Nephron (organoid): Measurements from ENCODE around the gene NAT9.

Experiments
- H3K27ac Mint-ChIP-seq, 3 experiments: 2 replicates each; pipeline ENCODE4 v1.8.0; 2020; ENCODE audit warnings: mixed read lengths in 3 of 3, mild to moderate bottlenecking in 2 of 3, moderate library complexity in 1 of 3
- H3K27me3 Mint-ChIP-seq: 2 replicates; pipeline ENCODE4 v1.8.0; 2021; ENCODE audit warnings: low read depth, mild to moderate bottlenecking, moderate library complexity, mixed read lengths
- H3K36me3 Mint-ChIP-seq: 2 replicates; pipeline ENCODE4 v1.8.0; 2020; ENCODE audit warnings: low read depth, mixed read lengths
- H3K4me1 Mint-ChIP-seq: 2 replicates; pipeline ENCODE4 v1.8.0; 2020; ENCODE audit warnings: mixed read lengths
- H3K4me3 Mint-ChIP-seq, 3 experiments: 2 replicates each; pipeline ENCODE4 v1.8.0; 2020; ENCODE audit warnings: mild to moderate bottlenecking in 3 of 3, mixed read lengths in 3 of 3, moderate library complexity in 2 of 3
- H3K9me3 Mint-ChIP-seq: 2 replicates; pipeline ENCODE4 v1.8.0; 2020; ENCODE audit warnings: mixed read lengths
- TF ChIP-seq, protein P1 (sequence below), 3 experiments: fragments of 200-600 bp; sonication (generic); IDR thresholded peaks; one replicate each; pipeline ENCODE4 v1.5.0; 2021; ENCODE audit warnings: antibody characterized with exemption in 3 of 3; ENCODE audit not compliant: unreplicated experiment in 3 of 3

The NAT9 gene

DNA sequence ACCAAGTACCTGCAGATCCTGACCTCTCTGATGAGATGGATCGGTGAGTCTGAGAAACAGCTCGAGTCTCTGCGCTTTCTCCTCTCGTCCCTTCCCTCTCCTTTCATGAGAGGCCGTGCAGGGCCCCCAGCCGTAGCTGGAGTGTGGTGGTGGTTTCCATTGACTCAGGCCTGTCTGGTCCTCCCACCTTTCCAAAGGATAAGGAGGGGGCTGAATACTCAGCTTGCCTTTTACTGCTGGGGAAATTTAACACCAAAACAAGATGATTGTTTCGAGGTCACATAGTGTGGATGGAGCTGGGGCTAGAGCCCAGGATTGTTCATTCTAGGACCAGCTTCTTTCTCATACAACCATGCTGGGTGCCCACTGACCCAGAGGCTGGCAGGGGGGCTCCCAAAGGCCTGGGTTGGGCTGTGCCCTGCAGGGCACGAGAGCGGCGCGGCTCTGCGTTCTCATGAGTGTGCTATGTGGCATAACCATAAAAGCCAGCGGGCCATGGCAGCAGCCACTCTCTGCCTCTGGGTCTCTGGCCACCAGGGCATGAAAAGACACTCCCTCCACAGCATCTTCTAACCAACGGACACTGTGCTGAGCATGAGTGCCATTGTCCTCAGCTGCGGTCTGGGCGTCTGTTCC lies 43.8 kb upstream of the NAT9 start:
- peaks cover 24% of the 10 kb centered on the region for H3K4me1 Mint-ChIP-seq
- H3K9me3 Mint-ChIP-seq: no peaks in the 10 kb centered on the region
- peaks cover 26% of the 10 kb centered on the region for H3K36me3 Mint-ChIP-seq
- H3K27me3 Mint-ChIP-seq: peaks cover 5% of the 10 kb centered on the region
- TF ChIP-seq, protein P1, sequence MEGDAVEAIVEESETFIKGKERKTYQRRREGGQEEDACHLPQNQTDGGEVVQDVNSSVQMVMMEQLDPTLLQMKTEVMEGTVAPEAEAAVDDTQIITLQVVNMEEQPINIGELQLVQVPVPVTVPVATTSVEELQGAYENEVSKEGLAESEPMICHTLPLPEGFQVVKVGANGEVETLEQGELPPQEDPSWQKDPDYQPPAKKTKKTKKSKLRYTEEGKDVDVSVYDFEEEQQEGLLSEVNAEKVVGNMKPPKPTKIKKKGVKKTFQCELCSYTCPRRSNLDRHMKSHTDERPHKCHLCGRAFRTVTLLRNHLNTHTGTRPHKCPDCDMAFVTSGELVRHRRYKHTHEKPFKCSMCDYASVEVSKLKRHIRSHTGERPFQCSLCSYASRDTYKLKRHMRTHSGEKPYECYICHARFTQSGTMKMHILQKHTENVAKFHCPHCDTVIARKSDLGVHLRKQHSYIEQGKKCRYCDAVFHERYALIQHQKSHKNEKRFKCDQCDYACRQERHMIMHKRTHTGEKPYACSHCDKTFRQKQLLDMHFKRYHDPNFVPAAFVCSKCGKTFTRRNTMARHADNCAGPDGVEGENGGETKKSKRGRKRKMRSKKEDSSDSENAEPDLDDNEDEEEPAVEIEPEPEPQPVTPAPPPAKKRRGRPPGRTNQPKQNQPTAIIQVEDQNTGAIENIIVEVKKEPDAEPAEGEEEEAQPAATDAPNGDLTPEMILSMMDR (IDR thresholded peaks at IDR 0.05; ENCODE audit: unreplicated experiment in 3 of 3): no peak
- H3K4me3 Mint-ChIP-seq: no peak overlapping the region
- no peak overlapping the region for H3K27ac Mint-ChIP-seq

DNA sequence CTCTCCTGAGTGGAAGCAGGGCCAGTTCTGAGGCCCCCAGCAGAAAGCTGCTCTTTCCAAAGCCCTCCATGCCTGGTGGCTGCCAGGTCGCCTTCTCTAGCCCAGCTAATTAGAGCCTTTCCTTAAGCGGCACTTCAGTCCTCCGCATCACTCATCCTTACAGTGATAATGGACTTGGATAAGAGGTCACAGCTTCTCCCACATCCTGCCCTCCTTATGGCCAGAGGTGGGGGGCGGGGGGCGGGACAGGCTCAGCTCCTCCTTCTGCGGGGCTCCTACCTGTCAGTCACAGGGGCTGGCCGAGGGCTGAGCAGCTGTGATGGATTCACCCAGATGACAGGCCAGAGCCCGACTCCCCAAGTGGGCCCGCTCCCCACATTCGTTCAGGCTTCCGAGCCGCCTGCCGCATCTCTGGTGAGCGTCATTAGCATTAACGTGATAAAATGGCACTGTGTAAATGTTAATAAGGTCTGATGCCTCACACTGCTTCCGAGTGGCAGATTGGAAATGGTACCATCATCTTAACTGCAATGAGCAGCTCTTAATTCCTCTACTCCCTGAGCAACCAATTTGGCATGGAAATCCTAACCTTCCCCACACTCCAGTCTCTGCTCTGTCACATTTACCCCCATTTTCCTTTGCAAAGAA lies 42.3 kb upstream of the NAT9 start:
- peaks cover 31% of the 10 kb centered on the region for H3K36me3 Mint-ChIP-seq
- H3K9me3 Mint-ChIP-seq: no peaks in the 10 kb centered on the region
- no peak overlapping the region for H3K4me3 Mint-ChIP-seq
- peaks cover 19% of the 10 kb centered on the region for H3K4me1 Mint-ChIP-seq
- no peak overlapping the region for H3K27ac Mint-ChIP-seq
- TF ChIP-seq, protein P1 (IDR thresholded peaks at IDR 0.05; ENCODE audit: unreplicated experiment in 3 of 3): no peak
- peaks cover 8% of the 10 kb centered on the region for H3K27me3 Mint-ChIP-seq

DNA sequence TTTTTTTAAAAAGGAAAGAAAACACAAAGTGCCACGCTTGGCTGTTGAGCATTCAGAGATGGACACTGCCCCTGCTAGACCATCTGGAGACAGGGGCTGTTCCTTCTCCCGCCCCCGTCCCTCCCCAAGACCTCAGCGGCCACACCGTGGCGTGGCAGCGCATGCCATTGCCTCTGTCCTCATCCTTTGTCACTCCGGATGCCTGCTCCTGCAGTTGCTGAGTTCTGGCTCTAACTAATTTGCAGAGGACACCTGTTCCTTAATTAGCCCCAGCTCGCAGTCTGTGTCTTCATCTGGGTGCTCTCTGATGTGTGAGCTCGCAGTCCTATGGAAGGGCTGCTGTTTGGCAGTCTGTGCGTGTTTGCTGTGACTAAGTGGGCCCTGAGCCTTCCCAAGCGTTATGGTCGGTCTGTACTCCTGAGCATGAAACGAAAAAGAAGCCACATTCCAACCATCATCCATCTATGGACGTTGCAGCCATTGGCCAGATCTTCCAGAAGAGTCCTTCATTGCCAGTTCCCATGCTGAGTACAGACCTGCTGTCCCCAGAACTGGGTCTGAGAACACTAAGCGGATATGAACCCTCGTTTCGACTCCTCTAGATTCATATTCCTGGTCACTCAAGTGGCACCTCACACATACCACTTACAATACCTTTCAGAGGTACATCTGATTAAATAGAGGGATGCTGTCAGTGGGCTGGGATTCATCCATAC lies 40.9 kb upstream of the NAT9 start:
- peaks cover 24% of the 10 kb centered on the region for H3K4me1 Mint-ChIP-seq
- peaks cover 34% of the 10 kb centered on the region for H3K36me3 Mint-ChIP-seq
- peaks cover 8% of the 10 kb centered on the region for H3K27me3 Mint-ChIP-seq
- TF ChIP-seq, protein P1 (IDR thresholded peaks at IDR 0.05; ENCODE audit: unreplicated experiment in 3 of 3): no peak
- no peaks in the 10 kb centered on the region for H3K9me3 Mint-ChIP-seq
- no peak overlapping the region for H3K27ac Mint-ChIP-seq
- H3K4me3 Mint-ChIP-seq: no peak overlapping the region

DNA sequence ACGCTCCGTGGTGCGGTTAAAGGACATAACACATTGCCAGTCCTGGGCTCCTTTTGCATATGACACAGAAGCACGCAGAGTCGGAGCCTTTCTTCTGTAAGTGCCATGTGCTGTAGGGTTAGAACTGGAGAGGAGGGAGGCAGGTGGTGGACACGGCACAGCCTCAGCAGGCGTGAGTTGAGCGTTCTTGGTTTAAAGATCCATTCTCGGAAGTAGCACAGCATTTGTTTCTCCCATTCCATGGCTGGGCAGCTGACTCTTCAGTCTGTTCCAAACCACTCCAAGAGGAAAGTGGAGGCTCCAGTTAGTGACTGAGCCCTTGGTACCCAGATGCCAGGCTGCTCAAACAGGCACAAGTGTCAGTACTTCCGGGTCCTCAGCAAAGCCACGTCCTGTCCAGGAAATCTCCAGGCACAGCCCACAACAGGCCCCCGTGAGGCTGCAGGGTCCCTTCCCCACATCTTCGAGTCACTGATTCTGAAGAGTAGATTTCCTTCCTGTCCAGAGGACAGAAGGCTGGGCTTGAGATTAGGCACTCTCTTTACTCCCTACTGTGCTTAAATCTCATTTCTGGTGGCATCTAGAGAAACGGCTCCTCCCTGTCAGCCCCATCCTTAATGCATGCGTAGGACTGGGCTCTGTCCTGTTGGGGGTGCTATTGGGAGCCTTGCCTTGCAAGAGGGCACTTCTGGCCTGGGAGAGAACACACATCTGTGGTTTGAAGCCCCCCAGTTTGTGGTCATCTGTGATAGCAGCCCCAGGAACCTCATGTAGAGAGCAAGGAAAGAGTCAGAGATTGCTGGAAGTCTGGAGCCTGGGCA lies 39.6 kb upstream of the NAT9 start:
- TF ChIP-seq, protein P1 (IDR thresholded peaks at IDR 0.05; ENCODE audit: unreplicated experiment in 3 of 3): no peak
- Mint-ChIP-seq H3K36me3 (peaks cover 34% of the 10 kb centered on the region), H3K4me3 (no peak overlapping the region), H3K9me3 (no peaks in the 10 kb centered on the region), H3K4me1 (peaks cover 16% of the 10 kb centered on the region), H3K27me3 (peaks cover 15% of the 10 kb centered on the region), H3K27ac (no peak overlapping the region)

DNA sequence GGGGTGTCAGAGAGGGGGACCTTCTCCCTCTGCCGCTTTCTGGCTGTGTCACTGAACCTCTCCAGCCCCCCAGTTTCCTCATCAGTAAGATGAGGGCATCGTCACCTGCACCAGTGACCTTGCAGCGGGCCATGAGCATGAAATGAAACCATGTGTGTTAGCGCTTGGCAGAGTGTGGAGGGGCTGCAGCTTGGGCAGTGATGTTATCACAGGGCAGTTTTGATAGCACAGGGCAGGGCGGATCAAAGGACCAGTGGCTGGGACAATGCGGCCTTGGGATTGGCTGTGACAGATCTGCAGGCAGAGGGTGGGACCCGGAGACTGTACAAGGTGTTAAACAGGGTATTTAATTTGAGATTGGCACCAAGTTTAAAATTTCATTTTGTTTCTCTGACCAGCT lies 38.9 kb upstream of the NAT9 start:
- TF ChIP-seq, protein P1 (IDR thresholded peaks at IDR 0.05; ENCODE audit: unreplicated experiment in 3 of 3): no peak
- Mint-ChIP-seq H3K4me3 (no peak overlapping the region), H3K27ac (no peak overlapping the region), H3K4me1 (peaks cover 17% of the 10 kb centered on the region), H3K9me3 (no peaks in the 10 kb centered on the region), H3K27me3 (peaks cover 15% of the 10 kb centered on the region), H3K36me3 (peaks cover 36% of the 10 kb centered on the region)
